GM12878 (cell line): Measurements from ENCODE around the gene PRR22. TPM values are rescaled to one million over a fixed set of nuclear protein-coding genes. Genes with fewer than 3 reads are reported as not detected.

Source experiments
- ATAC-seq: fragments of 200-7000 bp; cut with Tn5 transposase; 3 replicates; pipeline ENCODE4 v1.9.1; 2020; ENCODE audit warnings: mild to moderate bottlenecking, moderate library complexity
- BruUV-seq: library from RNA; stranded (reverse); fragments of 400-500 nt; replicated peaks from 2 replicates; lab custom pipeline; 2021; lab: Mats Ljungman, UMichigan
- CTCF ChIA-PET: fragments of 300-600 bp; sonication (Branson Sonifier 250); formaldehyde crosslinking; extraction: SDS; loops from one replicate; lab custom pipeline; 2021; ENCODE audit warnings: inconsistent platforms; lab: Yijun Ruan, JAX
- POLR2A ChIA-PET: fragments of 350-600 bp; formaldehyde crosslinking; extraction: SDS; loops from one replicate; lab custom pipeline; 2021; ENCODE audit warnings: inconsistent platforms; lab: Charles Lee
- RAD21 ChIA-PET: fragments of 300-600 bp; sonication (Branson Sonifier 250); formaldehyde crosslinking; loops from one replicate; lab custom pipeline; 2023; ENCODE audit warnings: antibody characterized with exemption; ENCODE audit not compliant: unreplicated experiment; lab: Charles Lee
- SMC1A ChIA-PET: fragments of 300-600 bp; sonication (Branson Sonifier 250); formaldehyde crosslinking; loops from one replicate; lab custom pipeline; 2023; ENCODE audit not compliant: unreplicated experiment, uncharacterized antibody; lab: Charles Lee
- DNase-seq: peaks from one replicate; pipeline ENCODE4 v3.0.0-alpha.2; 2011; ENCODE audit warnings: low read depth, low spot score
- FAIRE-seq: peaks from 3 replicates; lab custom pipeline; 2011; peaks lifted over from hg19 to GRCh38; lab: Jason Lieb, UNC
- H2AFZ ChIP-seq: 2 replicates; pipeline ENCODE4 v1.6.0; 2011; ENCODE audit warnings: low read depth, low read length, control low read depth; ENCODE audit not compliant: control insufficient read depth
- H3K27ac ChIP-seq: 2 replicates; pipeline ENCODE4 v1.5.1; 2011; ENCODE audit warnings: control low read depth; ENCODE audit not compliant: control insufficient read depth, insufficient read depth
- H3K27me3 ChIP-seq, 2 experiments: replicated peaks in 1 of 2; 2 replicates each; pipeline versions ENCODE4 v1.6.0 to v1.6.1; 2011; ENCODE audit warnings: low read length in 1 of 2; ENCODE audit not compliant: control insufficient read depth in 2 of 2, insufficient read depth in 2 of 2
- H3K36me3 ChIP-seq, 2 experiments: 2 replicates each; pipeline ENCODE4 v1.5.1; 2011; ENCODE audit warnings: low read length in 1 of 2; ENCODE audit not compliant: control insufficient read depth in 2 of 2, insufficient read depth in 2 of 2
- H3K4me1 ChIP-seq: 2 replicates; pipeline ENCODE4 v1.6.1; 2011; ENCODE audit warnings: mild to moderate bottlenecking, low read length, moderate library complexity, mixed read lengths; ENCODE audit not compliant: control insufficient read depth, insufficient read depth
- H3K4me2 ChIP-seq: 2 replicates; pipeline ENCODE4 v1.6.0; 2011; ENCODE audit warnings: control low read depth; ENCODE audit not compliant: control insufficient read depth, insufficient read depth
- H3K4me3 ChIP-seq: fragments of 200-600 bp; sonication (generic); 2 replicates; pipeline ENCODE4 v1.5.1; 2016
- H3K79me2 ChIP-seq: 2 replicates; pipeline ENCODE4 v1.6.0; 2011; ENCODE audit warnings: low read length; ENCODE audit not compliant: control insufficient read depth, insufficient read depth
- H3K9ac ChIP-seq: 2 replicates; pipeline ENCODE4 v1.8.0; 2011; ENCODE audit warnings: low read length, control low read depth, mixed read lengths; ENCODE audit not compliant: control insufficient read depth, insufficient read depth
- H3K9me3 ChIP-seq: replicated peaks from 3 replicates; pipeline ENCODE4 v1.5.1; 2011; ENCODE audit warnings: mild to moderate bottlenecking, low read length; ENCODE audit not compliant: control insufficient read depth, insufficient read depth
- H4K20me1 ChIP-seq: 2 replicates; pipeline ENCODE4 v1.6.0; 2011; ENCODE audit not compliant: control insufficient read depth, insufficient read depth
- BCL11A ChIP-seq: IDR thresholded peaks from 2 replicates; pipeline ENCODE4 v1.6.1; 2011; ENCODE audit warnings: low read depth, low read length
- BMI1 ChIP-seq: fragments of 450-650 bp; IDR thresholded peaks from 2 replicates; pipeline ENCODE4 v1.6.1; 2016; ENCODE audit warnings: mild to moderate bottlenecking, moderate library complexity, borderline replicate concordance
- MYB ChIP-seq: fragments of 150-350 bp; IDR thresholded peaks from 2 replicates; pipeline ENCODE4 v1.6.1; 2014; ENCODE audit warnings: mild to moderate bottlenecking, low read depth, low read length, borderline replicate concordance
- NFYA ChIP-seq: IDR thresholded peaks from 2 replicates; pipeline ENCODE4 v1.6.1; 2011; ENCODE audit warnings: low read depth, mild to moderate bottlenecking, low read length, improper control_type of control experiment, borderline replicate concordance
- RAD21 ChIP-seq: IDR thresholded peaks from 2 replicates; pipeline ENCODE4 v1.6.1; 2011; ENCODE audit warnings: mild to moderate bottlenecking, low read depth, low read length, moderate library complexity; ENCODE audit not compliant: insufficient read depth
- SP1 ChIP-seq: IDR thresholded peaks from one replicate; pipeline ENCODE4 v1.6.1; 2011; ENCODE audit warnings: low read depth, low read length
- SRF ChIP-seq, 2 experiments: IDR thresholded peaks; 2 replicates each; pipeline ENCODE4 v1.6.1; 2011; ENCODE audit warnings: low read depth in 2 of 2, low read length in 2 of 2, mild to moderate bottlenecking in 1 of 2, moderate library complexity in 1 of 2
- TBL1XR1 ChIP-seq: IDR thresholded peaks from 2 replicates; pipeline ENCODE4 v1.6.1; 2012; ENCODE audit warnings: low read depth, low read length, improper control_type of control experiment
- whole genome bisulfite sequencing: methylation state at CpG from one replicate; pipeline ENCODE4 v1.1.6; 2016; ENCODE audit warnings: low lambda C conversion rate; ENCODE audit not compliant: insufficient replicate concordance, insufficient coverage; ENCODE audit errors: missing lambda C conversion rate; 5-methylcytosine and 5-hydroxymethylcytosine counted together
- in situ Hi-C: fragments of 300-500 bp; cut with MboI; formaldehyde crosslinking; loops from 9 replicates; pipeline ENCODE4 v1.14.3; 2018; ENCODE audit warnings: mixed read lengths
- intact Hi-C: fragments of 100-400 bp; cut with micrococcal nuclease; formaldehyde crosslinking; loops from one replicate; pipeline ENCODE4 v1.14.2; 2022; ENCODE audit not compliant: unreplicated experiment
- polyA plus RNA-seq, 11 experiments: library from polyadenylated mRNA; depleted of rRNA in 4 of 11; unstranded in 6 of 11; stranded (reverse) in 5 of 11; fragments of >200 nt; fragmentation: Nextera tagmentation in 4 of 11; fragmentation: Illumina TruSeq in 1 of 11; extraction: Ambion mirVana in 4 of 11; extraction: Trizol in 1 of 11; gene quantifications; 1 replicate in 1 of 11; 2 replicates in 10 of 11; pipeline versions ENCODE4 v1.2.1 to v1.2.3, GENCODE V29; 2011 to 2016; ENCODE audit warnings: inconsistent platforms in 2 of 11, missing spikeins in 2 of 11, low read depth in 1 of 11
- total RNA-seq, 4 experiments: library from RNA; depleted of rRNA in 3 of 4; stranded (reverse); fragments of >200 nt in 3 of 4; fragmentation: Illumina TruSeq in 1 of 4; extraction: Trizol in 1 of 4; gene quantifications; 2 replicates each; pipeline versions ENCODE4 v1.2.1 to v1.2.3, GENCODE V29; 2013 to 2021
- TF ChIP-seq, protein P1 (sequence below): IDR thresholded peaks from 2 replicates; pipeline ENCODE4 v1.6.1; 2012; ENCODE audit warnings: low read depth, low read length, improper control_type of control experiment

PRR22 gene
- total and polyA plus RNA-seq, 10 of the 15 experiments (the other 5 are each of a cell fraction or from before 2014, with no cell fraction given) = 0.31 to 4.4 (median 1.3) TPM; not detected in 2

DNA sequence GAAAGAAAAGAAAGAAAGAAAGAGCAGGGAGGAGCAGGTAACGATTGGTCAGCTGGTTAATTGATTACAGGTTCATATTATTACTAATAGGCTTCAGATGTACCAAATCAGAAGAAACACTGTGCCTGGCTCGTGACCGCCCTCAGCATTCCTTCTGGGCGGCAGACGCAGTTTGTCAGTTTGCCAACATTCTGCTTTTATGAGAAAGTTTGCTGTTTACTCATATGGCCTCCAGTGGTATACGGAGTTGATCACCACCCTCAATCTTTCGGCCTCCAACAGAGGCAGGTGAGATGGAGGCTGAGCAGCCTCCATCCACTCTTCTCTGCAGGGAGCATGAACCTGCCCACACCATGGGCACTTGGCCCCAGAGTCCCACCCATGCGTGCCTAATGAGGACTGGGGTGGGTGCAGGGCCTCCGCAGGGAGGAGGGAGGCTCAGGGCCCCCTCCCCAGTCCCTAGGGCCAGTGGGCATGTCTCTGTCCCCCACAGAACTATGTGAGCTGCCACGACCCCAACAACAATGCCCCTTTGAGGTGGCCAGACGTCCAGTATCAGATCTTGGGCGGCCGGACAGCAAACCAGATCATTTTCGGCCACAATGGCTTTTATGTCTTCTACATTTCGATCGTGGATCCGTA lies 8.8 kb downstream of the PRR22 start:
- intact Hi-C loops (no loop called here), in situ Hi-C loops (no loop called here)
- Histone ChIP-seq H3K9me3 (no peaks in the 10 kb centered on the region), H3K4me2 (no peak overlapping the region), H4K20me1 (no peaks in the 10 kb centered on the region), H3K79me2 (no peaks in the 10 kb centered on the region), H3K4me1 (no peaks in the 10 kb centered on the region), H3K27ac (no peak overlapping the region), H3K9ac (no peak overlapping the region), H3K27me3 (no peaks in the 10 kb centered on the region), H2AFZ (no peak overlapping the region), H3K36me3 (no peaks in the 10 kb centered on the region), H3K4me3 (no peak overlapping the region)
- no TSS peak for BruUV-seq
- FAIRE-seq (no peak), DNase-seq (no peak), ATAC-seq (no peak)
- TF ChIP-seq NFYA (no peak), RAD21 (no peak), BMI1 (no peak), BCL11A (no peak), MYB (no peak), TBL1XR1 (no peak), SRF (IDR thresholded peaks at IDR 0.05; ENCODE audit: low read depth in 2 of 2, low read length in 2 of 2) (no peak), SP1 (no peak)
- TF ChIP-seq, protein P1, sequence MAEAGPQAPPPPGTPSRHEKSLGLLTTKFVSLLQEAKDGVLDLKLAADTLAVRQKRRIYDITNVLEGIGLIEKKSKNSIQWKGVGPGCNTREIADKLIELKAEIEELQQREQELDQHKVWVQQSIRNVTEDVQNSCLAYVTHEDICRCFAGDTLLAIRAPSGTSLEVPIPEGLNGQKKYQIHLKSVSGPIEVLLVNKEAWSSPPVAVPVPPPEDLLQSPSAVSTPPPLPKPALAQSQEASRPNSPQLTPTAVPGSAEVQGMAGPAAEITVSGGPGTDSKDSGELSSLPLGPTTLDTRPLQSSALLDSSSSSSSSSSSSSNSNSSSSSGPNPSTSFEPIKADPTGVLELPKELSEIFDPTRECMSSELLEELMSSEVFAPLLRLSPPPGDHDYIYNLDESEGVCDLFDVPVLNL = no peak
- ChIA-PET CTCF (interaction anchor here (1.5 kb wide), 1 partner anchor 247 kb away, joined by 6 read pairs; no protein-coding TSS in a partner anchor), POLR2A (interaction anchor here (0.6 kb wide), 1 partner anchor 802 kb away, joined by 9 read pairs; no protein-coding TSS in a partner anchor), RAD21 (no interaction called here), SMC1A (no interaction called here)
- WGBS = 59% methylated on average over 17 of the region's 17 CpGs
